Prostate gland (tissue), 2 donors: ENCODE results near the gene CDYL.

Experiments
- POLR2A ChIP-seq: fragments of 450-650 bp; IDR thresholded peaks from one replicate; pipeline ENCODE4 v1.6.1; 2016; ENCODE audit warnings: antibody characterized with exemption, mild to moderate bottlenecking
- POLR2AphosphoS5 ChIP-seq: sonication (generic); formaldehyde crosslinking; IDR thresholded peaks from one replicate; pipeline ENCODE4 v1.6.1; 2017; ENCODE audit warnings: antibody characterized with exemption
- TF ChIP-seq, protein P1 (sequence below), 4 experiments: fragments of 200-600 bp in 2 of 4; fragments of 450-650 bp in 2 of 4; sonication (generic) in 2 of 4; IDR thresholded peaks; 1 replicate in 3 of 4; 2 replicates in 1 of 4; pipeline ENCODE4 v1.5.1; 2016 to 2019; ENCODE audit warnings: antibody characterized with exemption in 4 of 4, mild to moderate bottlenecking in 2 of 4, moderate library complexity in 2 of 4

GRCh38 chr6:4947716-4948115 lies 171.5 kb downstream of the CDYL start:
- TF ChIP-seq, protein P1, sequence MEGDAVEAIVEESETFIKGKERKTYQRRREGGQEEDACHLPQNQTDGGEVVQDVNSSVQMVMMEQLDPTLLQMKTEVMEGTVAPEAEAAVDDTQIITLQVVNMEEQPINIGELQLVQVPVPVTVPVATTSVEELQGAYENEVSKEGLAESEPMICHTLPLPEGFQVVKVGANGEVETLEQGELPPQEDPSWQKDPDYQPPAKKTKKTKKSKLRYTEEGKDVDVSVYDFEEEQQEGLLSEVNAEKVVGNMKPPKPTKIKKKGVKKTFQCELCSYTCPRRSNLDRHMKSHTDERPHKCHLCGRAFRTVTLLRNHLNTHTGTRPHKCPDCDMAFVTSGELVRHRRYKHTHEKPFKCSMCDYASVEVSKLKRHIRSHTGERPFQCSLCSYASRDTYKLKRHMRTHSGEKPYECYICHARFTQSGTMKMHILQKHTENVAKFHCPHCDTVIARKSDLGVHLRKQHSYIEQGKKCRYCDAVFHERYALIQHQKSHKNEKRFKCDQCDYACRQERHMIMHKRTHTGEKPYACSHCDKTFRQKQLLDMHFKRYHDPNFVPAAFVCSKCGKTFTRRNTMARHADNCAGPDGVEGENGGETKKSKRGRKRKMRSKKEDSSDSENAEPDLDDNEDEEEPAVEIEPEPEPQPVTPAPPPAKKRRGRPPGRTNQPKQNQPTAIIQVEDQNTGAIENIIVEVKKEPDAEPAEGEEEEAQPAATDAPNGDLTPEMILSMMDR (IDR thresholded peaks at IDR 0.05), result no peak
- TF ChIP-seq POLR2A (no peak), POLR2AphosphoS5 (no peak)
